Astrocyte (in vitro differentiated cells and primary cell): ENCODE data around the gene RECQL5. TPM values are rescaled to one million over a fixed set of nuclear protein-coding genes. Genes with fewer than 3 reads are reported as not detected.

Experiments
- DNase-seq: peaks from one replicate; pipeline ENCODE4 v3.0.0-alpha.2; 2010; ENCODE audit warnings: low read depth
- FAIRE-seq: peaks from 2 replicates; lab custom pipeline; 2011; peaks lifted over from hg19 to GRCh38; lab: Jason Lieb, UNC
- H2AFZ ChIP-seq: 2 replicates; pipeline ENCODE4 v1.6.0; 2012; ENCODE audit warnings: low read depth, low read length, inconsistent platforms
- H3K27ac ChIP-seq: 2 replicates; pipeline ENCODE4 v1.5.1; 2011; ENCODE audit warnings: low read depth, low read length, inconsistent platforms
- H3K27me3 ChIP-seq: 2 replicates; pipeline ENCODE4 v1.6.0; 2011; ENCODE audit warnings: low read length, inconsistent platforms; ENCODE audit not compliant: insufficient read depth
- H3K36me3 ChIP-seq: 2 replicates; pipeline ENCODE4 v1.5.1; 2011; ENCODE audit warnings: low read length, inconsistent platforms; ENCODE audit not compliant: insufficient read depth
- H3K4me1 ChIP-seq: 2 replicates; pipeline ENCODE4 v1.5.1; 2011; ENCODE audit warnings: low read length, inconsistent platforms; ENCODE audit not compliant: insufficient read depth
- H3K4me2 ChIP-seq: 2 replicates; pipeline ENCODE4 v1.6.0; 2012; ENCODE audit warnings: low read length, inconsistent platforms
- H3K4me3 ChIP-seq: 2 replicates; pipeline ENCODE4 v1.5.1; 2011; ENCODE audit warnings: low read depth, mild to moderate bottlenecking, low read length, inconsistent platforms; ENCODE audit not compliant: insufficient read depth
- H3K79me2 ChIP-seq: 2 replicates; pipeline ENCODE4 v1.6.0; 2012; ENCODE audit warnings: mild to moderate bottlenecking, low read length, inconsistent platforms; ENCODE audit not compliant: insufficient read depth
- H3K9ac ChIP-seq: 2 replicates; pipeline ENCODE4 v1.6.0; 2012; ENCODE audit warnings: mild to moderate bottlenecking, low read length, inconsistent platforms
- H3K9me3 ChIP-seq: 2 replicates; pipeline ENCODE4 v1.5.1; 2012; ENCODE audit warnings: low read depth, mild to moderate bottlenecking, low read length, inconsistent platforms; ENCODE audit not compliant: insufficient read depth
- H4K20me1 ChIP-seq: 2 replicates; pipeline ENCODE4 v1.6.0; 2012; ENCODE audit warnings: low read length, inconsistent platforms; ENCODE audit not compliant: insufficient read depth
- H3K27ac Mint-ChIP-seq: one replicate; pipeline ENCODE4 v1.8.0; 2021; ENCODE audit warnings: mild to moderate bottlenecking, mixed read lengths; ENCODE audit not compliant: unreplicated experiment
- H3K27me3 Mint-ChIP-seq: one replicate; pipeline ENCODE4 v1.8.0; 2021; ENCODE audit warnings: low read depth, mixed read lengths; ENCODE audit not compliant: unreplicated experiment
- H3K36me3 Mint-ChIP-seq: one replicate; pipeline ENCODE4 v1.8.0; 2021; ENCODE audit warnings: low read depth, mixed read lengths; ENCODE audit not compliant: unreplicated experiment
- H3K4me1 Mint-ChIP-seq: one replicate; pipeline ENCODE4 v1.8.0; 2021; ENCODE audit warnings: low read depth, mixed read lengths; ENCODE audit not compliant: unreplicated experiment
- H3K4me3 Mint-ChIP-seq: one replicate; pipeline ENCODE4 v1.8.0; 2021; ENCODE audit warnings: mild to moderate bottlenecking, moderate library complexity, mixed read lengths; ENCODE audit not compliant: unreplicated experiment
- H3K9me3 Mint-ChIP-seq: one replicate; pipeline ENCODE4 v1.8.0; 2021; ENCODE audit warnings: mild to moderate bottlenecking, mixed read lengths; ENCODE audit not compliant: unreplicated experiment
- CTCF ChIP-seq: IDR thresholded peaks from 2 replicates; pipeline ENCODE4 v1.5.1; 2011; ENCODE audit warnings: low read depth, mild to moderate bottlenecking, inconsistent platforms, low read length, moderate library complexity; ENCODE audit not compliant: insufficient read depth
- EZH2 ChIP-seq: IDR thresholded peaks from 2 replicates; pipeline ENCODE4 v1.6.1; 2012; ENCODE audit warnings: mild to moderate bottlenecking, low read length, inconsistent platforms; ENCODE audit not compliant: insufficient read depth
- total RNA-seq: library from RNA; stranded (reverse); gene quantifications from 2 replicates; pipeline ENCODE4 v1.2.1, GENCODE V29; 2021

Gene RECQL5
- total RNA-seq, 1 donor from 2014 or later, result 25.9 TPM

GRCh38 chr17:75645501-75645888 lies 21.5 kb downstream of the RECQL5 start:
- peak overlapping the region; percentile 90 for H3K27ac Mint-ChIP-seq
- H3K27ac ChIP-seq, result no peak overlapping the region
- peak; percentile 56 for DNase-seq

GRCh38 chr17:75643643-75644017 lies 23.3 kb downstream of the RECQL5 start:
- Histone ChIP-seq H3K4me1 (peaks cover 8% of the 10 kb centered on the region), H3K79me2 (no peaks in the 10 kb centered on the region), H3K27ac (no peak overlapping the region), H3K4me3 (no peak overlapping the region), H3K36me3 (no peaks in the 10 kb centered on the region), H3K27me3 (no peaks in the 10 kb centered on the region), H3K9ac (no peak overlapping the region), H2AFZ (no peak overlapping the region), H3K9me3 (no peaks in the 10 kb centered on the region), H3K4me2 (no peak overlapping the region), H4K20me1 (peaks cover 3% of the 10 kb centered on the region)
- TF ChIP-seq CTCF (no peak), EZH2 (no peak)
- DNase-seq (no peak), FAIRE-seq (no peak)
- Mint-ChIP-seq H3K27me3 (no peaks in the 10 kb centered on the region), H3K27ac (no peak overlapping the region), H3K36me3 (peaks cover 13% of the 10 kb centered on the region), H3K9me3 (no peaks in the 10 kb centered on the region), H3K4me3 (no peak overlapping the region), H3K4me1 (peaks cover 12% of the 10 kb centered on the region)

More at GRCh38 chr17:75645501-75645888, 21.5 kb downstream of the RECQL5 start:
- Histone ChIP-seq H3K9me3 (no peaks in the 10 kb centered on the region), H3K4me1 (peaks cover 8% of the 10 kb centered on the region), H3K79me2 (no peaks in the 10 kb centered on the region), H2AFZ (no peak overlapping the region), H3K27me3 (no peaks in the 10 kb centered on the region), H3K36me3 (peaks cover 3% of the 10 kb centered on the region), H3K4me2 (no peak overlapping the region), H3K4me3 (no peak overlapping the region), H3K9ac (no peak overlapping the region), H4K20me1 (peaks cover 3% of the 10 kb centered on the region)
- no peak overlapping the region for H3K4me3 Mint-ChIP-seq
- peaks cover 12% of the 10 kb centered on the region for H3K4me1 Mint-ChIP-seq
- H3K27me3 Mint-ChIP-seq, result no peaks in the 10 kb centered on the region
- TF ChIP-seq EZH2 (no peak), CTCF (no peak)
- peaks cover 16% of the 10 kb centered on the region for H3K36me3 Mint-ChIP-seq
- no peaks in the 10 kb centered on the region for H3K9me3 Mint-ChIP-seq
- no peak for FAIRE-seq

GRCh38 chr17:75642784-75643642 lies 23.9 kb downstream of the RECQL5 start:
- no peaks in the 10 kb centered on the region for H3K9me3 ChIP-seq
- no peaks in the 10 kb centered on the region for H3K36me3 ChIP-seq
- Mint-ChIP-seq H3K36me3 (peaks cover 14% of the 10 kb centered on the region), H3K9me3 (no peaks in the 10 kb centered on the region), H3K27me3 (no peaks in the 10 kb centered on the region), H3K4me3 (no peak overlapping the region), H3K4me1 (peaks cover 12% of the 10 kb centered on the region), H3K27ac (no peak overlapping the region)
- peaks cover 8% of the 10 kb centered on the region for H3K4me1 ChIP-seq
- no peak overlapping the region for H3K9ac ChIP-seq
- FAIRE-seq (no peak), DNase-seq (no peak)
- H3K27me3 ChIP-seq, result no peaks in the 10 kb centered on the region
- H3K79me2 ChIP-seq, result no peaks in the 10 kb centered on the region
- no peak overlapping the region for H3K4me3 ChIP-seq
- peaks cover 3% of the 10 kb centered on the region for H4K20me1 ChIP-seq
- no peak overlapping the region for H2AFZ ChIP-seq
- H3K27ac ChIP-seq, result no peak overlapping the region
- TF ChIP-seq EZH2, result no peak
- no peak for TF ChIP-seq CTCF
- H3K4me2 ChIP-seq, result no peak overlapping the region
